Caco-2 (cell line): Measurements from ENCODE around the gene MTHFD1L. TPM values are rescaled to one million over a fixed set of nuclear protein-coding genes. Genes with fewer than 3 reads are reported as not detected.

Experiments
- BruUV-seq: library from RNA; stranded (reverse); fragments of 400-500 nt; replicated peaks from 2 replicates; lab custom pipeline; 2021; lab: Mats Ljungman, UMichigan
- CTCF ChIA-PET: fragments of 300-600 bp; sonication (Branson Sonifier 250); formaldehyde crosslinking; loops from one replicate; lab custom pipeline; 2022; ENCODE audit warnings: antibody characterized with exemption; lab: Charles Lee
- POLR2A ChIA-PET: fragments of 300-600 bp; sonication (Branson Sonifier 250); formaldehyde crosslinking; loops from one replicate; lab custom pipeline; 2022; ENCODE audit warnings: antibody characterized with exemption; lab: Charles Lee
- DNase-seq, 2 experiments: peaks; one replicate each; pipeline versions ENCODE4 v3.0.0 to v3.0.0-alpha.2; 2020 to 2022
- H3K27me3 ChIP-seq: replicated peaks from 2 replicates; pipeline ENCODE4 v1.6.0; 2011; ENCODE audit warnings: low read length; ENCODE audit not compliant: control insufficient read depth, insufficient read depth
- H3K36me3 ChIP-seq: 2 replicates; pipeline ENCODE4 v1.5.1; 2011; ENCODE audit warnings: low read length; ENCODE audit not compliant: control insufficient read depth, insufficient read depth
- H3K4me1 ChIP-seq: fragments of 250-450 bp; sonication (Bioruptor Pico); 2 replicates; pipeline ENCODE4 v1.5.1; 2020; ENCODE audit warnings: mild to moderate bottlenecking
- H3K4me3 ChIP-seq: 2 replicates; pipeline ENCODE4 v1.5.1; 2011; ENCODE audit warnings: low read depth, mild to moderate bottlenecking, control low read depth, low read length
- H3K9me3 ChIP-seq: fragments of 250-450 bp; sonication (Bioruptor Pico); 2 replicates; pipeline ENCODE4 v1.5.1; 2020; ENCODE audit warnings: mild to moderate bottlenecking, moderate library complexity
- H3K27ac Mint-ChIP-seq: one replicate; pipeline ENCODE4 v1.8.0; 2022; ENCODE audit warnings: mixed read lengths; ENCODE audit not compliant: unreplicated experiment
- H3K27me3 Mint-ChIP-seq: one replicate; pipeline ENCODE4 v1.8.0; 2022; ENCODE audit warnings: mixed read lengths; ENCODE audit not compliant: insufficient read depth, unreplicated experiment
- H3K36me3 Mint-ChIP-seq: one replicate; pipeline ENCODE4 v1.8.0; 2022; ENCODE audit warnings: mild to moderate bottlenecking, mixed read lengths; ENCODE audit not compliant: insufficient read depth, unreplicated experiment
- H3K4me1 Mint-ChIP-seq: one replicate; pipeline ENCODE4 v1.8.0; 2022; ENCODE audit warnings: low read depth, mixed read lengths; ENCODE audit not compliant: unreplicated experiment
- H3K4me3 Mint-ChIP-seq: one replicate; pipeline ENCODE4 v1.8.0; 2022; ENCODE audit warnings: mild to moderate bottlenecking, moderate library complexity, mixed read lengths; ENCODE audit not compliant: unreplicated experiment
- H3K9me3 Mint-ChIP-seq: one replicate; pipeline ENCODE4 v1.8.0; 2022; ENCODE audit warnings: mixed read lengths; ENCODE audit not compliant: unreplicated experiment
- CTCF ChIP-seq, 2 experiments: fragments of 200-600 bp in 1 of 2; IDR thresholded peaks; 1 replicate in 1 of 2; 2 replicates in 1 of 2; pipeline versions ENCODE4 v1.5.1 to v1.8.0; 2011 to 2022; ENCODE audit warnings: antibody characterized with exemption in 1 of 2, control low read depth in 1 of 2, inconsistent platforms in 1 of 2, low read depth in 1 of 2, low read length in 1 of 2, mild to moderate bottlenecking in 1 of 2, moderate library complexity in 1 of 2; ENCODE audit not compliant: insufficient read depth in 1 of 2, severe bottlenecking in 1 of 2, unreplicated experiment in 1 of 2
- intact Hi-C: fragments of 100-400 bp; cut with micrococcal nuclease; formaldehyde crosslinking; loops from one replicate; pipeline ENCODE4 v1.10.0; 2022; ENCODE audit not compliant: unreplicated experiment
- total RNA-seq: library from RNA; stranded (reverse); gene quantifications from 2 replicates; pipeline ENCODE4 v1.2.3, GENCODE V29; 2022

MTHFD1L gene
- total RNA-seq, 1 experiment from 2014 or later: 102 TPM

- H3K4me1 Mint-ChIP-seq: peaks cover 14% of the 10 kb centered on the region
- ChIA-PET POLR2A (no interaction called here), CTCF (no interaction called here)
- BruUV-seq: no TSS peak
- Histone ChIP-seq H3K27me3 (no peaks in the 10 kb centered on the region), H3K4me3 (no peak overlapping the region), H3K4me1 (peaks cover under 1% of the 10 kb centered on the region; the same call in 1 of the 2 replicates), H3K36me3 (no peaks in the 10 kb centered on the region; the same call in 1 of the 2 replicates), H3K9me3 (no peaks in the 10 kb centered on the region)
- no peak overlapping the region for H3K4me3 Mint-ChIP-seq
- no peaks in the 10 kb centered on the region for H3K9me3 Mint-ChIP-seq
- H3K36me3 Mint-ChIP-seq: peaks cover 45% of the 10 kb centered on the region
- TF ChIP-seq CTCF (IDR thresholded peaks at IDR 0.05; ENCODE audit: insufficient read depth in 1 of 2, low read depth in 1 of 2, low read length in 1 of 2, severe bottlenecking in 1 of 2, unreplicated experiment in 1 of 2): no peak
- no peak overlapping the region for H3K27ac Mint-ChIP-seq
- DNase-seq: no peak
- no peaks in the 10 kb centered on the region for H3K27me3 Mint-ChIP-seq
- intact Hi-C loops: no loop called here
Observed at GRCh38 chr6:150962436-150962835, 96.9 kb downstream of the MTHFD1L start.

- Histone ChIP-seq H3K36me3 (no peaks in the 10 kb centered on the region; the same call in 1 of the 2 replicates), H3K9me3 (no peaks in the 10 kb centered on the region), H3K27me3 (no peaks in the 10 kb centered on the region), H3K4me1 (peaks cover 13% of the 10 kb centered on the region; the same call in 1 of the 2 replicates), H3K4me3 (no peak overlapping the region)
- TF ChIP-seq CTCF (IDR thresholded peaks at IDR 0.05; ENCODE audit: insufficient read depth in 1 of 2, low read depth in 1 of 2, low read length in 1 of 2, severe bottlenecking in 1 of 2, unreplicated experiment in 1 of 2): no peak
- intact Hi-C loops: no loop called here
- no TSS peak for BruUV-seq
- Mint-ChIP-seq H3K36me3 (peaks cover 54% of the 10 kb centered on the region), H3K9me3 (no peaks in the 10 kb centered on the region), H3K4me3 (no peak overlapping the region), H3K27me3 (no peaks in the 10 kb centered on the region), H3K4me1 (peaks cover 21% of the 10 kb centered on the region), H3K27ac (no peak overlapping the region)
- CTCF ChIA-PET: no interaction called here
- no peak for DNase-seq
- POLR2A ChIA-PET: no interaction called here
Observed at GRCh38 chr6:150964765-150965164, 99.3 kb downstream of the MTHFD1L start.

- Mint-ChIP-seq H3K4me3 (no peak overlapping the region), H3K4me1 (peaks cover 21% of the 10 kb centered on the region), H3K27me3 (no peaks in the 10 kb centered on the region), H3K36me3 (peaks cover 56% of the 10 kb centered on the region), H3K9me3 (no peaks in the 10 kb centered on the region), H3K27ac (no peak overlapping the region)
- no peaks in the 10 kb centered on the region for H3K27me3 ChIP-seq
- intact Hi-C loops: no loop called here
- ChIA-PET CTCF (interaction anchor here (0.6 kb wide), 1 partner anchor 205 kb away, joined by 5 read pairs; no protein-coding TSS in a partner anchor), POLR2A (no interaction called here)
- DNase-seq: no peak
- BruUV-seq: no TSS peak
- no peak for TF ChIP-seq CTCF (IDR thresholded peaks at IDR 0.05; ENCODE audit: insufficient read depth in 1 of 2, low read depth in 1 of 2, low read length in 1 of 2, severe bottlenecking in 1 of 2, unreplicated experiment in 1 of 2)
- no peaks in the 10 kb centered on the region for H3K9me3 ChIP-seq
- peaks cover 22% of the 10 kb centered on the region for H3K4me1 ChIP-seq
- H3K4me3 ChIP-seq: no peak overlapping the region
- no peaks in the 10 kb centered on the region for H3K36me3 ChIP-seq
Observed at GRCh38 chr6:150966786-150967185, 101.3 kb downstream of the MTHFD1L start.
